H1 (cell line): ENCODE measurements around the gene ANGEL2. TPM values are rescaled to one million over a fixed set of nuclear protein-coding genes. Genes with fewer than 3 reads are reported as not detected.
A peak's percentile ranks its signal among the peaks of the same experiment; 100 is the strongest.

Experiments used
- CHD2 ChIP-seq: IDR thresholded peaks from 2 replicates; pipeline ENCODE4 v1.6.1; 2012; ENCODE audit warnings: low read length, improper control_type of control experiment
- EZH2 ChIP-seq: fragments of 200-600 bp; sonication (generic); IDR thresholded peaks from 2 replicates; pipeline ENCODE4 v1.7.1; 2012; ENCODE audit warnings: low read depth, mild to moderate bottlenecking, moderate library complexity, low read length, inconsistent platforms; ENCODE audit not compliant: severe bottlenecking
- GABPA ChIP-seq: IDR thresholded peaks from 2 replicates; pipeline ENCODE4 v1.6.1; 2011; ENCODE audit warnings: mild to moderate bottlenecking, low read length, moderate library complexity, borderline replicate concordance; ENCODE audit not compliant: insufficient read depth
- POU5F1 ChIP-seq: IDR thresholded peaks from 2 replicates; pipeline ENCODE4 v1.6.1; 2011; ENCODE audit warnings: low read depth, mild to moderate bottlenecking, low read length, moderate library complexity
- RAD21 ChIP-seq, 2 experiments: IDR thresholded peaks in 1 of 2; conservative IDR thresholded peaks in 1 of 2; 2 replicates each; pipeline ENCODE4 v1.6.1; 2011; ENCODE audit warnings: low read depth in 2 of 2, low read length in 2 of 2, improper control_type of control experiment in 1 of 2, inconsistent platforms in 1 of 2, mild to moderate bottlenecking in 1 of 2, moderate library complexity in 1 of 2
- RNF2 ChIP-seq: fragments of 200-900, 300-1000 bp; sonication (generic); IDR thresholded peaks from 2 replicates; pipeline ENCODE4 v1.7.1; 2016; ENCODE audit warnings: borderline replicate concordance, low read depth, mild to moderate bottlenecking, antibody characterized with exemption, low read length; ENCODE audit not compliant: poor library complexity, severe bottlenecking; ENCODE audit errors: missing control alignments
- SIN3A ChIP-seq, 2 experiments: IDR thresholded peaks in 1 of 2; conservative IDR thresholded peaks in 1 of 2; 2 replicates each; pipeline ENCODE4 v1.6.1; 2011 to 2012; ENCODE audit warnings: low read length in 2 of 2, improper control_type of control experiment in 1 of 2, low read depth in 1 of 2, mild to moderate bottlenecking in 1 of 2
- SP4 ChIP-seq: IDR thresholded peaks from 2 replicates; pipeline ENCODE4 v1.6.1; 2012; ENCODE audit warnings: low read length, inconsistent platforms
- SRF ChIP-seq: IDR thresholded peaks from 2 replicates; pipeline ENCODE4 v1.6.1; 2011; ENCODE audit warnings: mild to moderate bottlenecking, low read depth, low read length, moderate library complexity
- SUZ12 ChIP-seq: fragments of 200-600 bp; sonication (generic); IDR thresholded peaks from 2 replicates; pipeline ENCODE4 v1.6.1; 2012; ENCODE audit warnings: mild to moderate bottlenecking, inconsistent platforms, low read length, moderate library complexity, mixed read lengths
- TCF12 ChIP-seq: IDR thresholded peaks from 2 replicates; pipeline ENCODE4 v1.6.1; 2011; ENCODE audit warnings: low read depth, mild to moderate bottlenecking, low read length
- YY1 ChIP-seq: IDR thresholded peaks from 2 replicates; pipeline ENCODE4 v1.6.1; 2011; ENCODE audit warnings: low read depth, mild to moderate bottlenecking, low read length
- polyA plus RNA-seq, 7 experiments: library from polyadenylated mRNA; depleted of rRNA in 3 of 7; stranded (reverse) in 5 of 7; unstranded in 2 of 7; fragments of >200 nt in 5 of 7; fragments of 200-250 nt in 2 of 7; gene quantifications; 1 replicate in 5 of 7; 2 replicates in 1 of 7; 4 replicates in 1 of 7; pipeline versions ENCODE4 v1.2.1 to v1.2.3, GENCODE V29; 2011 to 2013; ENCODE audit warnings: missing spikeins in 2 of 7, mixed read lengths in 2 of 7
- total RNA-seq: library from RNA; stranded (reverse); fragmentation: NEBNext Ultra II Directional; extraction: Animal tissue kit (Norgen Biotek cat#: 25700); gene quantifications from 2 replicates; pipeline ENCODE4 v1.2.1, GENCODE V29; 2021
- TF ChIP-seq, protein P1 (sequence below), 3 experiments: IDR thresholded peaks; 1 replicate in 2 of 3; 2 replicates in 1 of 3; pipeline versions ENCODE4 v1.5.1 to v1.6.1; 2011; ENCODE audit warnings: low read length in 3 of 3, mild to moderate bottlenecking in 3 of 3, inconsistent platforms in 2 of 3, low read depth in 1 of 3, moderate library complexity in 1 of 3; ENCODE audit not compliant: insufficient read depth in 1 of 3; ENCODE audit errors: control extremely low read depth in 1 of 3

ANGEL2 gene
- total and polyA plus RNA-seq, 2 of the 8 experiments (the other 6 are each of a cell fraction or from before 2014, with no cell fraction given): 18.1 to 39.9 TPM

DNA sequence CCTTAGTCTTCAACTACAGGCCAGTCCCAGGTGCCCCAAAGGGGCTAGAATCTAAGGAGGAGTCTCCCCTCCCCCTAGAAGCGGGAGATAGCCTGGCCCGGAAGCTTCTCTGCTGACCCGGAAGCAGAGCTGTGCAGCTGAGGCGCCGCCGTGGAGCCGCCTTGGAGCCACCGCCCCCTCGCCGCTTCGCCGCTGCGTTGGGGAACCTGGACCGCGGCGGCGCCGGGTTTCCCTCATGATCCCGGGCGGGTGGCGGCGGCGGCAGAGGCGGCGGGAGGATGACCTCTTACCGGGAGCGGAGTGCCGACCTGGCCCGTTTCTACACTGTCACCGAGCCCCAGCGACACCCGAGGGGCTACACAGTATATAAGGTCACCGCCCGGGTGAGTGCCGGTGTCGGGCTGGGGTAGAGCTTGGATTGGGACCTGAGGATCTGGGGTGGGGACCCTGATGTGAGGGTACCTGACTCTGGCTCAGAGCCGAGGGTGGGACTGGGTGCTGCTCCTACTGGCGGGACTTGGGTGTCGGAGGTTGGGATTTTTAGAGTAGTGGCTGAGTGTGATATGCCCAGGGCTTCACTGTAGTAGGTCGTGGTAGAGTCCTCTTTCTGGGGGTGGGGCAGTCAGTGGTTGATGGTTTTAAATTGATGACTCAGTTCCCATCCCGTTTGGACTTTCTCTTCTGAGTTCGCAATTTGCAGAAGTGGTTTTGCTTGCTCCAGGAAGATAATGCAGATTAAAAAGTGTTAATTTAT lies 35.6 kb upstream of the ANGEL2 start, which contains the start of gene RPS6KC1 (continued):
- TF ChIP-seq, protein P1, sequence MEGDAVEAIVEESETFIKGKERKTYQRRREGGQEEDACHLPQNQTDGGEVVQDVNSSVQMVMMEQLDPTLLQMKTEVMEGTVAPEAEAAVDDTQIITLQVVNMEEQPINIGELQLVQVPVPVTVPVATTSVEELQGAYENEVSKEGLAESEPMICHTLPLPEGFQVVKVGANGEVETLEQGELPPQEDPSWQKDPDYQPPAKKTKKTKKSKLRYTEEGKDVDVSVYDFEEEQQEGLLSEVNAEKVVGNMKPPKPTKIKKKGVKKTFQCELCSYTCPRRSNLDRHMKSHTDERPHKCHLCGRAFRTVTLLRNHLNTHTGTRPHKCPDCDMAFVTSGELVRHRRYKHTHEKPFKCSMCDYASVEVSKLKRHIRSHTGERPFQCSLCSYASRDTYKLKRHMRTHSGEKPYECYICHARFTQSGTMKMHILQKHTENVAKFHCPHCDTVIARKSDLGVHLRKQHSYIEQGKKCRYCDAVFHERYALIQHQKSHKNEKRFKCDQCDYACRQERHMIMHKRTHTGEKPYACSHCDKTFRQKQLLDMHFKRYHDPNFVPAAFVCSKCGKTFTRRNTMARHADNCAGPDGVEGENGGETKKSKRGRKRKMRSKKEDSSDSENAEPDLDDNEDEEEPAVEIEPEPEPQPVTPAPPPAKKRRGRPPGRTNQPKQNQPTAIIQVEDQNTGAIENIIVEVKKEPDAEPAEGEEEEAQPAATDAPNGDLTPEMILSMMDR (IDR thresholded peaks at IDR 0.05; ENCODE audit: control extremely low read depth in 1 of 3, insufficient read depth in 1 of 3, low read depth in 1 of 3, low read length in 3 of 3): no peak
- TF ChIP-seq YY1 (no peak), SIN3A (conservative IDR thresholded peaks at IDR 0.05 in 1 of 2, IDR thresholded peaks at IDR 0.05 in 1 of 2; ENCODE audit: low read depth in 1 of 2, low read length in 2 of 2) (peak; percentile 76 to 91; a peak in 2 of 4 replicates), EZH2 (no peak), SP4 (no peak), POU5F1 (no peak), RAD21 (IDR thresholded peaks at IDR 0.05 in 1 of 2, conservative IDR thresholded peaks at IDR 0.05 in 1 of 2; ENCODE audit: low read depth in 2 of 2, low read length in 2 of 2) (no peak; a peak in 1 of 4 replicates), GABPA (peak; percentile 97), SRF (no peak), TCF12 (no peak), SUZ12 (0 out of 2 replicates have a peak, but pooled peaks have one; percentile 22), CHD2 (peak; percentile 79), RNF2 (no peak)
